ENCODE results near the gene DYRK3. TPM values are rescaled to one million over a fixed set of nuclear protein-coding genes. Genes with fewer than 3 reads are reported as not detected.
A peak's percentile ranks its signal among the peaks of the same experiment; 100 is the strongest.
"Not testable (repeated sequence)": the region's sequence is repeated elsewhere in the genome, so short reads cannot be mapped to it uniquely, and the experiment has no call there.

Gene DYRK3
- total RNA-seq, 1 donor from 2014 or later: 5.9 TPM

GRCh38 chr1:206633708-206634121, 1.6 kb upstream of the DYRK3 start:
- peaks cover 32% of the 10 kb centered on the region for H3K4me1 ChIP-seq
- H3K9me3 ChIP-seq: no peaks in the 10 kb centered on the region
- no peaks in the 10 kb centered on the region for H3K27me3 ChIP-seq
- intact Hi-C loops (cut with DNase I): loop anchor here (10.0 kb wide), 1 partner anchor 281 kb away; no protein-coding TSS in a partner anchor
- peak overlapping the region in 1 of 2 donors; percentile 4 for H3K4me3 ChIP-seq
- DNase-seq (ENCODE audit: extremely low spot score in 2 of 2): peak in 1 of 2 donors; percentile 96
- peak overlapping the region; percentile 90 for H3K27ac ChIP-seq
- TF ChIP-seq POLR2AphosphoS5 (IDR thresholded peaks at IDR 0.05; ENCODE audit: insufficient read depth in 1 of 2, low read depth in 1 of 2) (no peak), CTCF (IDR thresholded peaks at IDR 0.05) (no peak), POLR2A (IDR thresholded peaks at IDR 0.05) (peak in 1 of 2 donors; percentile 14)
- H3K36me3 ChIP-seq: no peaks in the 10 kb centered on the region

- TF ChIP-seq POLR2A (IDR thresholded peaks at IDR 0.05) (no peak), POLR2AphosphoS5 (IDR thresholded peaks at IDR 0.05; ENCODE audit: insufficient read depth in 1 of 2, low read depth in 1 of 2) (peak in 1 of 2 donors; percentile 69), CTCF (IDR thresholded peaks at IDR 0.05) (peak; percentile 72 to 88 (median 74))
- Histone ChIP-seq H3K4me1 (peaks cover 32% of the 10 kb centered on the region), H3K36me3 (no peaks in the 10 kb centered on the region), H3K4me3 (peak overlapping the region; percentile 79 to 91), H3K27ac (peak overlapping the region; percentile 90), H3K27me3 (no peaks in the 10 kb centered on the region), H3K9me3 (no peaks in the 10 kb centered on the region)
- intact Hi-C loops (cut with DNase I): loop anchor here (10.0 kb wide), 1 partner anchor 280 kb away; no protein-coding TSS in a partner anchor
- DNase-seq (ENCODE audit: extremely low spot score in 2 of 2): peak in 1 of 2 donors; percentile 91
Measured at GRCh38 chr1:206634365-206635079, 814 bp upstream of the DYRK3 start.

- DNase-seq (ENCODE audit: extremely low spot score in 2 of 2): no peak
- Histone ChIP-seq H3K4me3 (peak overlapping the region; percentile 79 to 91), H3K4me1 (peaks cover 32% of the 10 kb centered on the region), H3K27ac (peak overlapping the region; percentile 90), H3K9me3 (no peaks in the 10 kb centered on the region), H3K36me3 (no peaks in the 10 kb centered on the region), H3K27me3 (no peaks in the 10 kb centered on the region)
- no peak for TF ChIP-seq CTCF (IDR thresholded peaks at IDR 0.05)
- TF ChIP-seq POLR2A (IDR thresholded peaks at IDR 0.05): no peak
- no peak for TF ChIP-seq POLR2AphosphoS5 (IDR thresholded peaks at IDR 0.05; ENCODE audit: insufficient read depth in 1 of 2, low read depth in 1 of 2)
- intact Hi-C loops (cut with DNase I): loop anchor here (10.0 kb wide), 1 partner anchor 279 kb away; no protein-coding TSS in a partner anchor
Measured at GRCh38 chr1:206635978-206636345, 626 bp downstream of the DYRK3 start.

GRCh38 chr1:206636671-206637070, 1.3 kb downstream of the DYRK3 start:
- Histone ChIP-seq H3K27ac (peak overlapping the region; percentile 9), H3K4me3 (peak overlapping the region in 1 of 2 donors; percentile 79), H3K27me3 (no peaks in the 10 kb centered on the region), H3K9me3 (no peaks in the 10 kb centered on the region), H3K36me3 (no peaks in the 10 kb centered on the region), H3K4me1 (peaks cover 32% of the 10 kb centered on the region)
- no peak for DNase-seq (ENCODE audit: extremely low spot score in 2 of 2)
- TF ChIP-seq CTCF (IDR thresholded peaks at IDR 0.05) (no peak), POLR2A (IDR thresholded peaks at IDR 0.05) (no peak), POLR2AphosphoS5 (IDR thresholded peaks at IDR 0.05; ENCODE audit: insufficient read depth in 1 of 2, low read depth in 1 of 2) (no peak)
- intact Hi-C loops (cut with DNase I): loop anchor here (10.0 kb wide), 1 partner anchor 278 kb away; no protein-coding TSS in a partner anchor

- Histone ChIP-seq H3K9me3 (no peaks in the 10 kb centered on the region), H3K36me3 (no peaks in the 10 kb centered on the region), H3K4me3 (no peak overlapping the region), H3K27me3 (no peaks in the 10 kb centered on the region), H3K4me1 (peaks cover 32% of the 10 kb centered on the region), H3K27ac (no peak overlapping the region)
- intact Hi-C loops (cut with DNase I): loop anchor here (10.0 kb wide), 1 partner anchor 277 kb away; no protein-coding TSS in a partner anchor
- TF ChIP-seq POLR2AphosphoS5 (IDR thresholded peaks at IDR 0.05; ENCODE audit: insufficient read depth in 1 of 2, low read depth in 1 of 2) (no peak), POLR2A (IDR thresholded peaks at IDR 0.05) (no peak), CTCF (IDR thresholded peaks at IDR 0.05) (no peak)
- DNase-seq (ENCODE audit: extremely low spot score in 2 of 2): no peak
Measured at GRCh38 chr1:206637605-206638004, 2.3 kb downstream of the DYRK3 start.

- H3K27ac ChIP-seq; H3K4me1 ChIP-seq; H3K9me3 ChIP-seq; DNase-seq (ENCODE audit: extremely low spot score in 2 of 2); H3K36me3 ChIP-seq; intact Hi-C loops (cut with DNase I); H3K27me3 ChIP-seq; H3K4me3 ChIP-seq: not testable (repeated sequence)
Measured at GRCh38 chr1:206642074-206642473, 6.7 kb downstream of the DYRK3 start.

All from vagina (tissue), 2 donors.